PC-3 (cell line): ENCODE results near the gene TMEM138. TPM values are rescaled to one million over a fixed set of nuclear protein-coding genes. Genes with fewer than 3 reads are reported as not detected.
A peak's percentile ranks its signal among the peaks of the same experiment; 100 is the strongest.

Experiments used
- ATAC-seq: fragments of 200-7000 bp; cut with Tn5 transposase; 2 replicates; pipeline ENCODE4 v1.9.1; 2020; ENCODE audit warnings: mild to moderate bottlenecking, moderate library complexity
- BruUV-seq: library from RNA; stranded (reverse); fragments of 400-500 nt; replicated peaks from 2 replicates; lab custom pipeline; 2021; lab: Mats Ljungman, UMichigan
- CTCF ChIA-PET: fragments of 300-600 bp; sonication (Branson Sonifier 250); formaldehyde crosslinking; loops from one replicate; lab custom pipeline; 2022; ENCODE audit warnings: antibody characterized with exemption; lab: Charles Lee
- POLR2A ChIA-PET: fragments of 300-600 bp; sonication (Branson Sonifier 250); formaldehyde crosslinking; loops from one replicate; lab custom pipeline; 2022; ENCODE audit warnings: antibody characterized with exemption; ENCODE audit not compliant: unreplicated experiment; lab: Charles Lee
- DNase-seq: peaks from one replicate; pipeline ENCODE4 v3.0.0-alpha.2; 2015
- H2AFZ ChIP-seq: fragments of 300-600 bp; sonication (generic); 2 replicates; pipeline ENCODE4 v1.6.0; 2016; ENCODE audit warnings: antibody characterized with exemption, low read length
- H3F3A ChIP-seq: fragments of 300-600 bp; sonication (generic); one replicate; pipeline ENCODE4 v1.6.0; 2017; ENCODE audit warnings: antibody characterized with exemption, low read length, control low read depth, mild to moderate bottlenecking; ENCODE audit not compliant: unreplicated experiment
- H3K27ac ChIP-seq: fragments of 300-600 bp; sonication (generic); 2 replicates; pipeline ENCODE4 v1.5.1; 2016; ENCODE audit warnings: mild to moderate bottlenecking, low read length
- H3K27me3 ChIP-seq: fragments of 300-600 bp; sonication (generic); 2 replicates; pipeline ENCODE4 v1.6.1; 2016; ENCODE audit warnings: low read length, mixed read lengths
- H3K36me3 ChIP-seq: fragments of 300-600 bp; sonication (generic); 2 replicates; pipeline ENCODE4 v1.6.1; 2016; ENCODE audit warnings: low read depth, mixed run types, low read length, mixed read lengths
- H3K4me1 ChIP-seq: fragments of 300-600 bp; sonication (generic); 2 replicates; pipeline ENCODE4 v1.5.1; 2016; ENCODE audit warnings: low read length; ENCODE audit not compliant: insufficient read depth
- H3K4me2 ChIP-seq: fragments of 300-600 bp; sonication (generic); 2 replicates; pipeline ENCODE4 v1.6.0; 2016; ENCODE audit warnings: low read length
- H3K4me3 ChIP-seq: fragments of 300-600 bp; sonication (generic); 2 replicates; pipeline ENCODE4 v1.5.1; 2016; ENCODE audit warnings: mild to moderate bottlenecking, low read length, mixed read lengths
- H3K79me2 ChIP-seq: fragments of 300-600 bp; sonication (generic); 2 replicates; pipeline ENCODE4 v1.6.1; 2017; ENCODE audit warnings: low read length, mixed read lengths
- H3K9ac ChIP-seq: fragments of 300-600 bp; sonication (generic); 2 replicates; pipeline ENCODE4 v1.6.0; 2016; ENCODE audit warnings: mild to moderate bottlenecking, low read length
- H3K9me2 ChIP-seq: fragments of 300-600 bp; sonication (generic); replicated peaks from 2 replicates; pipeline ENCODE4 v1.6.1; 2016; ENCODE audit warnings: mixed run types, low read length, mixed read lengths
- H3K9me3 ChIP-seq: fragments of 300-600 bp; sonication (generic); 2 replicates; pipeline ENCODE4 v1.6.1; 2016; ENCODE audit warnings: low read length, mixed read lengths
- H4K20me1 ChIP-seq: fragments of 300-600 bp; sonication (generic); 2 replicates; pipeline ENCODE4 v1.6.1; 2016; ENCODE audit warnings: low read length, mixed read lengths
- EZH2 ChIP-seq: fragments of 300-600 bp; sonication (generic); IDR thresholded peaks from one replicate; pipeline ENCODE4 v1.6.1; 2017; ENCODE audit warnings: antibody characterized with exemption, mild to moderate bottlenecking, low read length; ENCODE audit not compliant: unreplicated experiment
- EZH2phosphoT487 ChIP-seq: fragments of 300-600 bp; sonication (generic); IDR thresholded peaks from 2 replicates; pipeline ENCODE4 v1.6.1; 2018; ENCODE audit warnings: mild to moderate bottlenecking, antibody characterized with exemption, low read length, borderline replicate concordance
- intact Hi-C: fragments of 100-400 bp; cut with micrococcal nuclease; formaldehyde crosslinking; loops from 2 replicates; pipeline ENCODE4 v1.9.0; 2023
- total RNA-seq: library from RNA; depleted of rRNA; stranded (reverse); fragments of >200 nt; gene quantifications from 2 replicates; pipeline ENCODE4 v1.2.3, GENCODE V29; 2014; rRNA removed
- TF ChIP-seq, protein P1 (sequence below): fragments of 300-600 bp; sonication (generic); conservative IDR thresholded peaks from 2 replicates; pipeline ENCODE4 v1.5.1; 2017; ENCODE audit warnings: antibody characterized with exemption, low read depth, mild to moderate bottlenecking, low read length

Gene TMEM138
- total RNA-seq, 1 experiment from 2014 or later = 40.7 TPM

DNA sequence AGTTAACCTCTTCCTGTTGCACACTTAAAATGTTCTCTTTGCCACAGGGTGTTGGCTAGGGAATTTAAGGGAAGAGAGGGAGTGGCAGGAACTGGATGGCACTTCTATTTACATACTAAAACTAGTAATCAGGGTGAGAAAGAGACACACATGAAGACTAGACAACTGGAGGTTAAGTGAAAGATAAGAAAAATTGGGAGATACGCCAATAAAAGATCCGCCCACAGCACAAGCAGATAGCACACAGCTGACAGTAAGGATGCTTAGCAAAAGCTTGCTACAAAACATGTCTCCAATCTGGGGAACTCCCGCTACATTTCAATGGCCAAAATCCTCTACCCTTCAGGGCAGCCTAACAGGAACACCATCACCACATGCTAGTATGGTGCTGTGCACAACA lies 54.8 kb downstream of the TMEM138 start:
- Histone ChIP-seq H3K4me2 (no peak overlapping the region), H3K27ac (no peak overlapping the region), H3K36me3 (peaks cover 89% of the 10 kb centered on the region), H3F3A (no peaks in the 10 kb centered on the region), H3K4me1 (0 out of 2 replicates have a peak, but pooled peaks cover 5% of the 10 kb centered on the region), H3K9me2 (no peaks in the 10 kb centered on the region), H3K79me2 (peaks cover 32% of the 10 kb centered on the region), H3K27me3 (no peaks in the 10 kb centered on the region), H4K20me1 (peaks cover 20% of the 10 kb centered on the region), H2AFZ (no peak overlapping the region), H3K9me3 (no peaks in the 10 kb centered on the region), H3K9ac (no peak overlapping the region), H3K4me3 (no peak overlapping the region)
- POLR2A ChIA-PET = no interaction called here
- ATAC-seq (peak; percentile 47), DNase-seq (no peak)
- intact Hi-C loops = no loop called here
- TF ChIP-seq EZH2 = no peak
- TF ChIP-seq, protein P1, sequence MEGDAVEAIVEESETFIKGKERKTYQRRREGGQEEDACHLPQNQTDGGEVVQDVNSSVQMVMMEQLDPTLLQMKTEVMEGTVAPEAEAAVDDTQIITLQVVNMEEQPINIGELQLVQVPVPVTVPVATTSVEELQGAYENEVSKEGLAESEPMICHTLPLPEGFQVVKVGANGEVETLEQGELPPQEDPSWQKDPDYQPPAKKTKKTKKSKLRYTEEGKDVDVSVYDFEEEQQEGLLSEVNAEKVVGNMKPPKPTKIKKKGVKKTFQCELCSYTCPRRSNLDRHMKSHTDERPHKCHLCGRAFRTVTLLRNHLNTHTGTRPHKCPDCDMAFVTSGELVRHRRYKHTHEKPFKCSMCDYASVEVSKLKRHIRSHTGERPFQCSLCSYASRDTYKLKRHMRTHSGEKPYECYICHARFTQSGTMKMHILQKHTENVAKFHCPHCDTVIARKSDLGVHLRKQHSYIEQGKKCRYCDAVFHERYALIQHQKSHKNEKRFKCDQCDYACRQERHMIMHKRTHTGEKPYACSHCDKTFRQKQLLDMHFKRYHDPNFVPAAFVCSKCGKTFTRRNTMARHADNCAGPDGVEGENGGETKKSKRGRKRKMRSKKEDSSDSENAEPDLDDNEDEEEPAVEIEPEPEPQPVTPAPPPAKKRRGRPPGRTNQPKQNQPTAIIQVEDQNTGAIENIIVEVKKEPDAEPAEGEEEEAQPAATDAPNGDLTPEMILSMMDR = no peak
- TF ChIP-seq EZH2phosphoT487 = no peak
- no TSS peak for BruUV-seq
- CTCF ChIA-PET = no interaction called here

DNA sequence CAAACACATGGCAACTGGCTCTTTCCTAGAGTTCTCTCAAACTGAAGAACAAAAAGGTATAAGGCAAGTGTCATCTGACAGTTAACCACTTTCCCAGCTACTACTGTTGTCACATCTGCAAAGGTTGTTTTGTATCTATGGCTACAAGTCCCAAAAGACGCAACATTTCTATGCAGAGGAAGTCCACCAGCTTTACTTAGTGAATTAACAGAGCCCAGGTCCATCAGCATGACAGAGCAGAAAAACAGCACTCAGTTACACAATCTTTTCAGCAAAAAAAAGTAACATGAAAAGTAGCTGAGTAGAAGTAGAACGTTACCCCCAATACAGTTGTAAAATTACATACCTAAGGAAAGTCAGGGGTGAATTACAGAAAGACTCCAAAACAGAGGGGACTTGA lies 55.5 kb downstream of the TMEM138 start:
- no TSS peak for BruUV-seq
- TF ChIP-seq EZH2phosphoT487 (no peak), EZH2 (no peak)
- TF ChIP-seq, protein P1 = no peak
- H3K27me3 ChIP-seq = no peaks in the 10 kb centered on the region
- no peak overlapping the region for H3K4me3 ChIP-seq
- H2AFZ ChIP-seq = no peak overlapping the region
- peaks cover 38% of the 10 kb centered on the region for H3K79me2 ChIP-seq
- no peak overlapping the region for H3K4me2 ChIP-seq
- no peaks in the 10 kb centered on the region for H3F3A ChIP-seq
- 0 out of 2 replicates have a peak, but pooled peaks cover 5% of the 10 kb centered on the region for H3K4me1 ChIP-seq
- no peak for DNase-seq
- H3K36me3 ChIP-seq = peaks cover 90% of the 10 kb centered on the region
- H3K9me2 ChIP-seq = no peaks in the 10 kb centered on the region
- peak overlapping the region; percentile 39 for H3K27ac ChIP-seq
- ChIA-PET POLR2A (no interaction called here), CTCF (interaction anchor here (0.9 kb wide), 1 partner anchor 17 kb away, joined by 5 read pairs; no protein-coding TSS in a partner anchor)
- intact Hi-C loops = no loop called here
- no peak for ATAC-seq
- H3K9ac ChIP-seq = no peak overlapping the region
- no peaks in the 10 kb centered on the region for H3K9me3 ChIP-seq
- peaks cover 20% of the 10 kb centered on the region for H4K20me1 ChIP-seq

DNA sequence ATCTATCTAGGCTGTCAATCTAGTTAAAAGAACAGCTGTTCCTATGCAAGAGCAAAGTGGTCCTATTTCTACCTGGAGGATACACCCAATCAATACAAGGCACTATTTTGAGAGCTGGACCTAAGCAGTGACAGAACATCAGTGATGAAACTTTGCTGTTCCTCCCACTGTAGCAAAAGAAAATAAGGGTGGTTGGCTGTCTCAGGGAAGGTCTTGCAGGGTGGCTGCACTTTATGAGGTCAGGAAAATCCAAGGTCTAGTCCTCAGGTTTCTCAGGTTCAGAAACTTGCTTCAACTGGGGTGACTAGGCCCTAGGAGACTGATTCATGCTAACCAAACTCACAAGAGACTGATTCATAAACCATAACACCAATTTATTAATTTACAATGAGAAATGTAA lies 56.0 kb downstream of the TMEM138 start:
- CTCF ChIA-PET = interaction anchor here (0.9 kb wide), 1 partner anchor 17 kb away, joined by 5 read pairs; no protein-coding TSS in a partner anchor
- Histone ChIP-seq H4K20me1 (peaks cover 20% of the 10 kb centered on the region), H3K36me3 (peaks cover 88% of the 10 kb centered on the region), H3K9me3 (no peaks in the 10 kb centered on the region), H3K9ac (no peak overlapping the region), H3K4me1 (0 out of 2 replicates have a peak, but pooled peaks cover 5% of the 10 kb centered on the region), H3K9me2 (no peaks in the 10 kb centered on the region), H3K4me3 (no peak overlapping the region), H3K27ac (peak overlapping the region; percentile 39), H3K27me3 (no peaks in the 10 kb centered on the region), H3K79me2 (peaks cover 39% of the 10 kb centered on the region), H2AFZ (no peak overlapping the region), H3K4me2 (no peak overlapping the region), H3F3A (no peaks in the 10 kb centered on the region)
- no TSS peak for BruUV-seq
- POLR2A ChIA-PET = no interaction called here
- peak; percentile 75 for ATAC-seq
- TF ChIP-seq EZH2 (no peak), EZH2phosphoT487 (no peak)
- TF ChIP-seq, protein P1 = no peak
- intact Hi-C loops = no loop called here
- DNase-seq = peak; percentile 37

Other genes with a start within 250 kb of the TMEM138 start
- gene VPS37C, start 200.9 kb upstream of the TMEM138 start, total RNA-seq = 28.9 and 34.9 TPM in 2 replicates
- gene PGA3, start 158.9 kb upstream of the TMEM138 start, total RNA-seq = not detected in 2 replicates
- not detected in 2 replicates for gene PGA4, start 140.0 kb upstream of the TMEM138 start, total RNA-seq
- gene PGA5, start 121.2 kb upstream of the TMEM138 start, total RNA-seq = not detected in 2 replicates
- gene VWCE, start 67.1 kb upstream of the TMEM138 start, total RNA-seq = 0.15 and 0.35 TPM in 2 replicates
- gene DDB1, start 29.3 kb upstream of the TMEM138 start, total RNA-seq = 450 and 451 TPM in 2 replicates
- 56.9 and 88.5 TPM in 2 replicates for gene TKFC, start 29.1 kb upstream of the TMEM138 start, total RNA-seq
- gene CYB561A3, start 492 bp upstream of the TMEM138 start, total RNA-seq = 51.2 and 58.2 TPM in 2 replicates
- gene TMEM216, start 30.2 kb downstream of the TMEM138 start, total RNA-seq = 19.3 and 23.2 TPM in 2 replicates
- gene CPSF7, start 67.6 kb downstream of the TMEM138 start, total RNA-seq = 51.1 and 55.3 TPM in 2 replicates
- 54.3 and 90.4 TPM in 2 replicates for gene SDHAF2, start 67.8 kb downstream of the TMEM138 start, total RNA-seq
- gene LRRC10B, start 146.4 kb downstream of the TMEM138 start, total RNA-seq = 0.55 TPM in 1 of 2 replicates, not detected in the other
- gene SYT7, start 218.7 kb downstream of the TMEM138 start, total RNA-seq = 21.5 and 23.2 TPM in 2 replicates